Naive thymus-derived CD4-positive, alpha-beta T cell (primary cell): ENCODE data around the gene HEATR5A. TPM values are rescaled to one million over a fixed set of nuclear protein-coding genes. Genes with fewer than 3 reads are reported as not detected.
"Not testable (repeated sequence)": the region's sequence is repeated elsewhere in the genome, so short reads cannot be mapped to it uniquely, and the experiment has no call there.

Experiments used
- ATAC-seq: fragments of 150-1000 bp; cut with Tn5 transposase; 2 replicates; pipeline ENCODE4 v1.10.0; 2021; ENCODE audit warnings: mild to moderate bottlenecking, moderate library complexity
- CTCF ChIA-PET: fragments of 350-600 bp; sonication (Branson Sonifier 250); formaldehyde crosslinking; loops from one replicate; lab custom pipeline; 2021; ENCODE audit warnings: antibody characterized with exemption; lab: Charles Lee
- POLR2A ChIA-PET: fragments of 350-600 bp; sonication (Branson Sonifier 250); formaldehyde crosslinking; loops from one replicate; lab custom pipeline; 2021; ENCODE audit warnings: antibody characterized with exemption, inconsistent platforms; lab: Charles Lee
- DNase-seq, 9 donors: peaks; one replicate each; pipeline versions ENCODE4 v3.0.0 to v3.0.0-alpha.2; 2020 to 2022; ENCODE audit warnings: mixed read lengths in 1 of 9
- H3K27ac ChIP-seq: one replicate; pipeline ENCODE4 v1.7.0; 2013; ENCODE audit warnings: mild to moderate bottlenecking, low read depth, low read length, moderate library complexity
- H3K27me3 ChIP-seq, 2 donors: one replicate each; pipeline ENCODE4 v1.7.0; 2013; ENCODE audit warnings: low read length in 2 of 2, mild to moderate bottlenecking in 2 of 2, moderate library complexity in 2 of 2; ENCODE audit not compliant: control insufficient read depth in 2 of 2, insufficient read depth in 2 of 2
- H3K36me3 ChIP-seq, 3 experiments: 1 replicate in 2 of 3; 2 replicates in 1 of 3; pipeline ENCODE4 v1.7.0; 2013; ENCODE audit warnings: low read length in 3 of 3, mild to moderate bottlenecking in 3 of 3, moderate library complexity in 1 of 3; ENCODE audit not compliant: insufficient read depth in 3 of 3, control insufficient read depth in 2 of 3
- H3K4me1 ChIP-seq, 2 donors: one replicate each; pipeline ENCODE4 v1.7.0; 2013; ENCODE audit warnings: low read length in 2 of 2, mild to moderate bottlenecking in 2 of 2, moderate library complexity in 1 of 2; ENCODE audit not compliant: control insufficient read depth in 2 of 2, insufficient read depth in 2 of 2
- H3K4me3 ChIP-seq: 2 replicates; pipeline ENCODE4 v1.7.0; 2013; ENCODE audit warnings: mild to moderate bottlenecking, low read length
- H3K9me3 ChIP-seq, 3 experiments: 1 replicate in 2 of 3; 2 replicates in 1 of 3; pipeline ENCODE4 v1.7.0; 2013; ENCODE audit warnings: low read length in 3 of 3; ENCODE audit not compliant: control insufficient read depth in 2 of 3
- H3K27ac Mint-ChIP-seq, 9 donors: one replicate each; pipeline ENCODE4 v1.8.0; 2020 to 2022; ENCODE audit warnings: mixed read lengths in 9 of 9, mild to moderate bottlenecking in 8 of 9, moderate library complexity in 5 of 9, inconsistent platforms in 2 of 9
- H3K27me3 Mint-ChIP-seq, 5 donors: one replicate each; pipeline ENCODE4 v1.8.0; 2021 to 2022; ENCODE audit warnings: mixed read lengths in 5 of 5, mild to moderate bottlenecking in 1 of 5
- H3K36me3 Mint-ChIP-seq, 5 donors: one replicate each; pipeline ENCODE4 v1.8.0; 2020 to 2022; ENCODE audit warnings: mixed read lengths in 5 of 5, mild to moderate bottlenecking in 3 of 5, inconsistent platforms in 1 of 5
- H3K4me1 Mint-ChIP-seq, 7 donors: one replicate each; pipeline ENCODE4 v1.8.0; 2020 to 2022; ENCODE audit warnings: mixed read lengths in 7 of 7, mild to moderate bottlenecking in 3 of 7, inconsistent platforms in 1 of 7
- H3K4me3 Mint-ChIP-seq, 10 donors: one replicate each; pipeline ENCODE4 v1.8.0; 2020 to 2022; ENCODE audit warnings: mild to moderate bottlenecking in 10 of 10, mixed read lengths in 10 of 10, moderate library complexity in 6 of 10, inconsistent platforms in 2 of 10
- H3K9me3 Mint-ChIP-seq, 11 donors: one replicate each; pipeline ENCODE4 v1.8.0; 2020 to 2022; ENCODE audit warnings: mixed read lengths in 11 of 11, mild to moderate bottlenecking in 4 of 11, inconsistent platforms in 1 of 11, moderate library complexity in 1 of 11
- intact Hi-C, 2 donors: fragments of 100-400 bp; cut with micrococcal nuclease; formaldehyde crosslinking; loops; one replicate each; pipeline ENCODE4 v1.15.1; 2023
- polyA plus RNA-seq, 2 donors: library from polyadenylated mRNA; unstranded; fragments of 300-500 nt; fragmentation: Illumina TruSeq; gene quantifications; one replicate each; pipeline ENCODE4 v1.2.3, GENCODE V29; 2021
- total RNA-seq, 6 experiments: library from RNA in 5 of 6; stranded (reverse) in 5 of 6; gene quantifications; 1 replicate in 5 of 6; 2 replicates in 1 of 6; pipeline ENCODE4 v1.2.3 and lab custom pipeline; 2021 to 2026

HEATR5A gene
- total and polyA plus RNA-seq, 7 experiments from 2014 or later: 5.6 to 14.4 (median 12.7) TPM

DNA sequence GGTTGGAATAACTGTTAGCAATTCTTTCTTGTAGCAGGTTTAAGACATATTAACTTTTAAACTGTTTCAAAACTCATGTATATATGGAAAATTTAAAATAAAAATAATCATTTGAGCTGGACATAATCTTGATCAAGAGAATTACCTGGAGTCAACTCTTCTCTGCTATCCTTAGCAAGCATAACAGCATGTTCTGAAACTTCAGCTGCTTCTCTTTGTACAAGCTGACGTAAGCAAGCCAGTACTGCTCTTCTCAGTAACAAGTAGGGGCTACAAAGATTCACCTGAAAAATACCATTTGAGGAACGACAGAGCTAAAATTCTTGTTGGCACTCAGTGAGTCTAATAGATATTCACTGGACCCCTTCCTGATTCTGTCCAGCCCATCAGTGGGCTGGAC lies 83.0 kb downstream of the HEATR5A start:
- no peaks in the 10 kb centered on the region for H3K9me3 ChIP-seq
- no peak overlapping the region for H3K27ac ChIP-seq
- H3K4me3 Mint-ChIP-seq: no peak overlapping the region
- ChIA-PET CTCF (no interaction called here), POLR2A (no interaction called here)
- H3K9me3 Mint-ChIP-seq: peaks cover 0 to 3% (median 0%) of the 10 kb centered on the region in 11 donors
- intact Hi-C loops: no loop called here
- no peak overlapping the region for H3K4me3 ChIP-seq
- no peaks in the 10 kb centered on the region for H3K27me3 ChIP-seq
- no peaks in the 10 kb centered on the region for H3K4me1 Mint-ChIP-seq
- H3K36me3 ChIP-seq: no peaks in the 10 kb centered on the region
- no peaks in the 10 kb centered on the region for H3K4me1 ChIP-seq
- H3K27ac Mint-ChIP-seq: no peak overlapping the region
- no peaks in the 10 kb centered on the region for H3K27me3 Mint-ChIP-seq
- DNase-seq (no peak), ATAC-seq (no peak)
- H3K36me3 Mint-ChIP-seq: peaks cover 0 to 34% (median 14%) of the 10 kb centered on the region in 5 donors

DNA sequence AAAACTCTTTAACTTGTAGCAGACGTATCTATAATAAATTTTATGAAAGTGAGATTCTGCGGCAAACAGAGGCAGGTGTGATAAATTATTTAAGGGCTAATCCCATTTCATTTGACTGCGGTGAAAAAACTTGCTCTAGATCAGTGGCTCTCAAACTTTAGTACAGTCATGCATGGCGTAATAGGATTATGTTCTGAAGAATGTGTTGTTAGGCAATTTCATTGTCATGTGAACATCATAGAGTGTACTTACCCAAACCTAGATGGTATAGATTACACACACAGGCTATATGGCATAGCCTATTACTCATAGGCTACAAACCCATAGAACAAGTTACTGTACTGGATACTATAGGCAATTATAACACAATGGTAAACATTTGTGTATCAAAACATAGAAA lies 83.7 kb downstream of the HEATR5A start:
- Mint-ChIP-seq H3K4me3 (no peak overlapping the region), H3K27me3 (no peaks in the 10 kb centered on the region), H3K9me3 (peaks cover 0 to 8% (median 0%) of the 10 kb centered on the region in 11 donors), H3K36me3 (peaks cover 7 to 39% (median 21%) of the 10 kb centered on the region in 5 donors), H3K27ac (no peak overlapping the region), H3K4me1 (no peaks in the 10 kb centered on the region)
- no peaks in the 10 kb centered on the region for H3K36me3 ChIP-seq
- intact Hi-C loops: no loop called here
- ATAC-seq: no peak
- H3K9me3 ChIP-seq: no peaks in the 10 kb centered on the region
- no peaks in the 10 kb centered on the region for H3K4me1 ChIP-seq
- no peak for DNase-seq
- H3K4me3 ChIP-seq: no peak overlapping the region
- H3K27ac ChIP-seq: no peak overlapping the region
- POLR2A ChIA-PET: no interaction called here
- CTCF ChIA-PET: no interaction called here
- no peaks in the 10 kb centered on the region for H3K27me3 ChIP-seq

DNA sequence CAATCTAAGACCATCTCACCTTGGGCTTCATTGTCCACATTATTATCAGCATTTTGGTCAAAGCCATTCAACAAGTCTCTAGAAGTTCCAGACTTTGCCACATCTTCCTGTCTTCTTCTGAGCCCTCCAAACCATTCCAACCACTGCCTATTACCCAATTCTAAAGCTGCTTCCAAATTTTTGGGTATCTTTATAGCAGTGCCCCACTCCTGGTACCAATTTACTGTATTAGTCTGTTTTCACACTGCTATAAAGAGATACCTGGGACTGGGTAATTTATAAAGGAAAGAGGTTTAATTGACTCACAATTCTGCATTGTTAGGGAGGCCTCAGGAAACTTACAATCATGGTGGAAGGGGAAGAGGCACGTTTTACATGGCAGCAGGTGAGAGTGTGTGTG lies 89.0 kb downstream of the HEATR5A start:
- H3K36me3 ChIP-seq, H3K27ac ChIP-seq, H3K27me3 Mint-ChIP-seq, H3K4me3 Mint-ChIP-seq, CTCF ChIA-PET, ATAC-seq, POLR2A ChIA-PET, H3K4me1 ChIP-seq, H3K27me3 ChIP-seq, intact Hi-C loops, H3K9me3 ChIP-seq, H3K4me3 ChIP-seq, H3K4me1 Mint-ChIP-seq, H3K27ac Mint-ChIP-seq, DNase-seq: not testable (repeated sequence)
- Mint-ChIP-seq H3K36me3 (peaks cover 14 to 42% (median 30%) of the 10 kb centered on the region in 5 donors), H3K9me3 (peaks cover 0 to 35% (median 10%) of the 10 kb centered on the region in 11 donors)

DNA sequence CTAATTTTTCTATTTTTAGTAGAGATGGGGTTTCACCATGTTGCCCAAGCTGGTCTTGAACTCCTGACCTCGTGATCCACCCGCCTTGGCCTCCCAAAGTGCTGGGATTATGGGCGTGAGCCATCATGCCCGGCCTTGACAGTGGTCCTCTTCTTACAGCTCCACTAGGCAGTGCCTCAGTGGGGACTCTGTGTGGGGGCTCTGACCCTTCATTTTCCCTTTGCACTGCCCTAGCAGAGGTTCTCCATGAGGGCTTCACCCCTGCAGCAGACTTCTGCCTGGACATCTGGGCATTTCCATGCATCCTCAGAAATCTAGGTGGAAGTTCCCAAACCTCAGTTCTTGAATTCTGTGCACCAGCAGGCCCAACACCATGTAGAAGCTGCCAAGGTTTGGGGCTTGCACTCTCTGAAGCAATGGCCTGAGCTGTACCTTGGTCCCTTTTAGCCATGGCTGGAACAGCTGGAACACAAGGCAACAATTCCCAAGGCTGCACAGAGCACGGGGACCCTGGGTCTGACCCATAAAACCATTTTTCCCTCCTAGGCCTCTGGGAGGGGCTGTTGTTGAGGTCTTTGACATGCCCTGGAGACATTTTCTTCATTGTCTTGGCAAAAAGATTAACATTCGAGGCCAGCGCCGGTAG lies 90.4 kb downstream of the HEATR5A start:
- H3K27me3 Mint-ChIP-seq, H3K4me3 Mint-ChIP-seq, ATAC-seq, H3K9me3 ChIP-seq, H3K36me3 ChIP-seq, H3K27me3 ChIP-seq, DNase-seq, H3K27ac ChIP-seq, H3K27ac Mint-ChIP-seq, H3K4me1 Mint-ChIP-seq, H3K4me1 ChIP-seq, H3K4me3 ChIP-seq, POLR2A ChIA-PET, CTCF ChIA-PET: not testable (repeated sequence)
- intact Hi-C loops: loop anchor here in 1 of 2 donors (5.0 kb wide), 1 partner anchor 148 kb away; no protein-coding TSS in a partner anchor
- Mint-ChIP-seq H3K9me3 (peaks cover 0 to 35% (median 10%) of the 10 kb centered on the region in 11 donors), H3K36me3 (peaks cover 14 to 39% (median 29%) of the 10 kb centered on the region in 5 donors)

DNA sequence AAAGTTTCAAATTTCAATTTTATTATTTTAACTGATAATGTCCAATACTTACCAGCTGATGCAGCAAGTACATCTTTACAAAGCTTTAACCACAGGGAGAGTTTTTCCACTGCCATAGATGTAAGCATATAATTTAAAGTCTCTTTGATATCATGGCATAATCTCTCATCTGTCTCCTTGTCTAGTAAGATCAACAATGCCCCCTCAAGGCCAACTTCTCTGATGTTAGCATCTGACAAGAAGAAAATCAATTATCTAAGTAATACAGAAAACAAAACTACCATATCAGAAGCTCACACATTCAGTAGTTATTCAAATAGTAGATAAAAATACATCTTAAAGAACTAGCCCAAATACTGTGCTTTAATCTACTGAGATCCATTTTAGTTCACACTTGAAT lies 94.2 kb downstream of the HEATR5A start:
- Histone ChIP-seq H3K36me3 (no peaks in the 10 kb centered on the region), H3K9me3 (peaks cover 0 to 7% (median 0%) of the 10 kb centered on the region in 3 experiments), H3K4me3 (no peak overlapping the region), H3K27me3 (no peaks in the 10 kb centered on the region), H3K4me1 (no peaks in the 10 kb centered on the region), H3K27ac (no peak overlapping the region)
- intact Hi-C loops: loop anchor here in 1 of 2 donors (1.0 to 5.0 kb wide), 3 partner anchors 119 to 346 kb away; partner anchors contain the start of gene HECTD1
- Mint-ChIP-seq H3K27me3 (no peaks in the 10 kb centered on the region), H3K27ac (no peak overlapping the region), H3K4me3 (no peak overlapping the region), H3K4me1 (no peaks in the 10 kb centered on the region), H3K36me3 (peaks cover 2 to 30% (median 10%) of the 10 kb centered on the region in 5 donors), H3K9me3 (peaks cover 0 to 22% (median 5%) of the 10 kb centered on the region in 11 donors)
- CTCF ChIA-PET: interaction anchor here (0.6 to 1.5 kb wide), 3 partner anchors 117 to 211 kb away, joined by 3 to 6 read pairs (median 3); no protein-coding TSS in a partner anchor
- POLR2A ChIA-PET: no interaction called here
- peak in 7 of 9 donors; percentile 7 to 35 (median 16) for DNase-seq
- no peak for ATAC-seq

GRCh38 chr14:31323419-31323818 lies 96.9 kb downstream of the HEATR5A start:
- intact Hi-C loops: no loop called here
- H3K4me1 Mint-ChIP-seq: no peaks in the 10 kb centered on the region
- H3K36me3 Mint-ChIP-seq: peaks cover 0 to 28% (median 7%) of the 10 kb centered on the region in 5 donors

More at GRCh38 chr14:31323419-31323818, 96.9 kb downstream of the HEATR5A start:
- Histone ChIP-seq H3K9me3 (no peaks in the 10 kb centered on the region), H3K4me1 (no peaks in the 10 kb centered on the region), H3K4me3 (no peak overlapping the region), H3K36me3 (no peaks in the 10 kb centered on the region), H3K27me3 (no peaks in the 10 kb centered on the region), H3K27ac (no peak overlapping the region)
- POLR2A ChIA-PET: no interaction called here
- no peak overlapping the region for H3K27ac Mint-ChIP-seq
- peaks cover 0 to 2% (median 0%) of the 10 kb centered on the region in 11 donors for H3K9me3 Mint-ChIP-seq
- H3K4me3 Mint-ChIP-seq: no peak overlapping the region
- CTCF ChIA-PET: no interaction called here
- ATAC-seq: no peak
- no peak for DNase-seq
- no peaks in the 10 kb centered on the region for H3K27me3 Mint-ChIP-seq
